Activated CD4-positive, alpha-beta T cell treated with anti-CD3 and anti-CD28 coated beads, Interleukin-2, amount 50 U/mL, for 1 hour (primary cell): Measurements from ENCODE around the gene CDK16.
"Not testable (repeated sequence)": the region's sequence is repeated elsewhere in the genome, so short reads cannot be mapped to it uniquely, and the experiment has no call there.

Experiments used
- DNase-seq: peaks from one replicate; pipeline ENCODE4 v3.0.0-alpha.2; 2020

Gene CDK16

GRCh38 chrX:47257620-47258019, 39.1 kb downstream of the CDK16 start:
- not testable (repeated sequence) for DNase-seq

- no peak for DNase-seq
Observed at GRCh38 chrX:47264483-47265173, 46.1 kb downstream of the CDK16 start.

- no peak for DNase-seq
Observed at GRCh38 chrX:47266643-47267042, 48.2 kb downstream of the CDK16 start.

GRCh38 chrX:47272013-47272408, 53.5 kb downstream of the CDK16 start:
- no peak for DNase-seq

GRCh38 chrX:47273011-47273730, 54.7 kb downstream of the CDK16 start:
- no peak for DNase-seq

- DNase-seq: no peak
Observed at GRCh38 chrX:47278691-47279090, 60.2 kb downstream of the CDK16 start.
